ENCODE data around the gene BRWD1.

DNA sequence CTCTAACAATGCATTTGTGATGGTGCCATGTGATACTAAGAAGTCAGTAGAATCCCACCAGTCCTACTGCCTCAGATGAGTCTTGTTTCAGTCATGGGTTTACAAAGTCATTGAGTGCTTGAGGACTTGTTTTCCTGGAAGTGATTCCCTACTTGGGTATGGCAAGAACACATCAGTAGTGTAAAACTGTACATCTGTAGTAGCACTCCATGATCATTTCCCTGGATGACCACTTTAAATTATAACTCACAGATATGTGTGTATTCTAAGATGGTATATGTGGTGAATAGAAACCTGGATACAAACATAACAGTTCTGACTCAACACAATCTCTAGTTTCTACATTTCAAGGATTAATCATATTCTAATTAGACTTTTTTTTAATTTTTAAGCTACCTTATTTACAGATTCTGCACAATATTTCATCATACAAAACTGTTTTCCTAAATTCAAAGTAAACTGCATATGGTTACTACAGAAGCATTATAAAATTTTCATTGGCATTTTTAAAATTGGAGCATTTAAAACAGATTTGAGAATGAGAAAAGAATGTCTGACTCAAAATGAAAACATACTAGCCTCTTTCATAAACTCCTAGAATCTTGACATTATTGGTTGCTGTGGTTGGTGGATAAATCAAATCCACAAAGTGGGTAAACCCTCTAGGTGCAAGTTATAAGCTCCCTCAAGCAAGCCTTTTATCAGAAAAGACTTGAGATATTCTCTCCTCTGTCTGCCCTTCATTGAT lies 123.4 kb downstream of the BRWD1 start:
- TF ChIP-seq POLR2A (IDR thresholded peaks at IDR 0.05) (no peak), POLR2AphosphoS5 (IDR thresholded peaks at IDR 0.05) (no peak)
- TF ChIP-seq, protein P1, sequence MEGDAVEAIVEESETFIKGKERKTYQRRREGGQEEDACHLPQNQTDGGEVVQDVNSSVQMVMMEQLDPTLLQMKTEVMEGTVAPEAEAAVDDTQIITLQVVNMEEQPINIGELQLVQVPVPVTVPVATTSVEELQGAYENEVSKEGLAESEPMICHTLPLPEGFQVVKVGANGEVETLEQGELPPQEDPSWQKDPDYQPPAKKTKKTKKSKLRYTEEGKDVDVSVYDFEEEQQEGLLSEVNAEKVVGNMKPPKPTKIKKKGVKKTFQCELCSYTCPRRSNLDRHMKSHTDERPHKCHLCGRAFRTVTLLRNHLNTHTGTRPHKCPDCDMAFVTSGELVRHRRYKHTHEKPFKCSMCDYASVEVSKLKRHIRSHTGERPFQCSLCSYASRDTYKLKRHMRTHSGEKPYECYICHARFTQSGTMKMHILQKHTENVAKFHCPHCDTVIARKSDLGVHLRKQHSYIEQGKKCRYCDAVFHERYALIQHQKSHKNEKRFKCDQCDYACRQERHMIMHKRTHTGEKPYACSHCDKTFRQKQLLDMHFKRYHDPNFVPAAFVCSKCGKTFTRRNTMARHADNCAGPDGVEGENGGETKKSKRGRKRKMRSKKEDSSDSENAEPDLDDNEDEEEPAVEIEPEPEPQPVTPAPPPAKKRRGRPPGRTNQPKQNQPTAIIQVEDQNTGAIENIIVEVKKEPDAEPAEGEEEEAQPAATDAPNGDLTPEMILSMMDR (IDR thresholded peaks at IDR 0.05): no peak
